Panc1 (cell line): ENCODE data around the gene ANXA6. TPM values are rescaled to one million over a fixed set of nuclear protein-coding genes. Genes with fewer than 3 reads are reported as not detected.

Experiments used
- ATAC-seq: fragments of 200-7000 bp; cut with Tn5 transposase; 2 replicates; pipeline ENCODE4 v1.9.1; 2020; ENCODE audit warnings: mild to moderate bottlenecking, moderate library complexity
- BruUV-seq: library from RNA; stranded (reverse); fragments of 400-500 nt; replicated peaks from 2 replicates; lab custom pipeline; 2021; lab: Mats Ljungman, UMichigan
- CTCF ChIA-PET: fragments of 300-600 bp; sonication (Branson Sonifier 250); formaldehyde crosslinking; loops from one replicate; lab custom pipeline; 2022; ENCODE audit warnings: antibody characterized with exemption; lab: Charles Lee
- POLR2A ChIA-PET: fragments of 300-600 bp; sonication (Branson Sonifier 250); formaldehyde crosslinking; loops from one replicate; lab custom pipeline; 2022; ENCODE audit warnings: antibody characterized with exemption; lab: Charles Lee
- DNase-seq: peaks from one replicate; pipeline ENCODE4 v3.0.0-alpha.2; 2010; ENCODE audit warnings: low read depth, low spot score
- H3K27ac ChIP-seq: 2 replicates; pipeline ENCODE4 v1.5.1; 2011; ENCODE audit warnings: mild to moderate bottlenecking, low read length, inconsistent platforms
- H3K27me3 ChIP-seq: fragments of 200-500 bp; sonication (Bioruptor generic); 2 replicates; pipeline ENCODE4 v1.6.0; 2014; ENCODE audit warnings: low read length, inconsistent platforms; ENCODE audit not compliant: control insufficient read depth, insufficient read depth
- H3K36me3 ChIP-seq: fragments of 200-500 bp; sonication (Bioruptor generic); 2 replicates; pipeline ENCODE4 v1.5.1; 2014; ENCODE audit warnings: inconsistent platforms, mild to moderate bottlenecking, low read length, moderate library complexity; ENCODE audit not compliant: control insufficient read depth, insufficient read depth
- H3K4me1 ChIP-seq: 2 replicates; pipeline ENCODE4 v1.5.1; 2011; ENCODE audit warnings: inconsistent platforms, mild to moderate bottlenecking, low read length, moderate library complexity; ENCODE audit not compliant: control insufficient read depth, insufficient read depth
- H3K4me3 ChIP-seq, 2 experiments: 2 replicates each; pipeline ENCODE4 v1.5.1; 2011 to 2012; ENCODE audit warnings: low read depth in 2 of 2, low read length in 2 of 2, mild to moderate bottlenecking in 2 of 2, inconsistent platforms in 1 of 2, moderate library complexity in 1 of 2
- H3K9me3 ChIP-seq: fragments of 200-500 bp; sonication (Bioruptor generic); 2 replicates; pipeline ENCODE4 v1.5.1; 2014; ENCODE audit warnings: low read depth, mild to moderate bottlenecking, inconsistent platforms, low read length, moderate library complexity; ENCODE audit not compliant: control insufficient read depth, insufficient read depth
- POLR2AphosphoS5 ChIP-seq: IDR thresholded peaks from 2 replicates; pipeline ENCODE4 v1.6.1; 2012; ENCODE audit warnings: mild to moderate bottlenecking, low read depth, low read length, moderate library complexity
- SIN3A ChIP-seq: IDR thresholded peaks from 2 replicates; pipeline ENCODE4 v1.6.1; 2012; ENCODE audit warnings: low read depth, mild to moderate bottlenecking, low read length, moderate library complexity, borderline replicate concordance; ENCODE audit not compliant: insufficient read depth
- TCF7L2 ChIP-seq: IDR thresholded peaks from 2 replicates; pipeline ENCODE4 v1.6.1; 2011; ENCODE audit warnings: mild to moderate bottlenecking, low read depth, low read length, inconsistent platforms
- in situ Hi-C: cut with HindIII; loops from 2 replicates; pipeline ENCODE4 v1.10.0; 2016; ENCODE audit warnings: low sequenced_read_pairs, low pct_unique_long_range_greater_than_20kb
- intact Hi-C: fragments of 100-400 bp; cut with micrococcal nuclease; formaldehyde crosslinking; loops from one replicate; pipeline ENCODE4 v1.10.0; 2022; ENCODE audit not compliant: unreplicated experiment
- total RNA-seq: library from RNA; stranded (reverse); gene quantifications from one replicate; pipeline ENCODE4 v1.2.1, GENCODE V29; 2021; ENCODE audit not compliant: unreplicated experiment
- TF ChIP-seq, protein P1 (sequence below), 2 experiments: IDR thresholded peaks; 2 replicates each; pipeline ENCODE4 v1.6.1; 2011 to 2012; ENCODE audit warnings: low read depth in 2 of 2, control low read depth in 1 of 2, low read length in 1 of 2, mild to moderate bottlenecking in 1 of 2, moderate library complexity in 1 of 2; ENCODE audit not compliant: insufficient read depth in 1 of 2
- TF ChIP-seq, protein P2 (sequence below): fragments of 450-650 bp; IDR thresholded peaks from 2 replicates; pipeline ENCODE4 v1.5.1; 2017; ENCODE audit warnings: mild to moderate bottlenecking

Gene ANXA6
- total RNA-seq, 1 experiment from 2014 or later = 60.0 TPM

GRCh38 chr5:151051066-151051930 lies 106.3 kb downstream of the ANXA6 start:
- BruUV-seq = no TSS peak
- intact Hi-C loops (loop anchor here (1.0 to 5.0 kb wide), 2 partner anchors 64 to 116 kb away; no protein-coding TSS in a partner anchor), in situ Hi-C loops (no loop called here)
- no peak overlapping the region for H3K4me3 ChIP-seq
- TF ChIP-seq POLR2AphosphoS5 = no peak
- no peak for TF ChIP-seq TCF7L2
- TF ChIP-seq, protein P1, sequence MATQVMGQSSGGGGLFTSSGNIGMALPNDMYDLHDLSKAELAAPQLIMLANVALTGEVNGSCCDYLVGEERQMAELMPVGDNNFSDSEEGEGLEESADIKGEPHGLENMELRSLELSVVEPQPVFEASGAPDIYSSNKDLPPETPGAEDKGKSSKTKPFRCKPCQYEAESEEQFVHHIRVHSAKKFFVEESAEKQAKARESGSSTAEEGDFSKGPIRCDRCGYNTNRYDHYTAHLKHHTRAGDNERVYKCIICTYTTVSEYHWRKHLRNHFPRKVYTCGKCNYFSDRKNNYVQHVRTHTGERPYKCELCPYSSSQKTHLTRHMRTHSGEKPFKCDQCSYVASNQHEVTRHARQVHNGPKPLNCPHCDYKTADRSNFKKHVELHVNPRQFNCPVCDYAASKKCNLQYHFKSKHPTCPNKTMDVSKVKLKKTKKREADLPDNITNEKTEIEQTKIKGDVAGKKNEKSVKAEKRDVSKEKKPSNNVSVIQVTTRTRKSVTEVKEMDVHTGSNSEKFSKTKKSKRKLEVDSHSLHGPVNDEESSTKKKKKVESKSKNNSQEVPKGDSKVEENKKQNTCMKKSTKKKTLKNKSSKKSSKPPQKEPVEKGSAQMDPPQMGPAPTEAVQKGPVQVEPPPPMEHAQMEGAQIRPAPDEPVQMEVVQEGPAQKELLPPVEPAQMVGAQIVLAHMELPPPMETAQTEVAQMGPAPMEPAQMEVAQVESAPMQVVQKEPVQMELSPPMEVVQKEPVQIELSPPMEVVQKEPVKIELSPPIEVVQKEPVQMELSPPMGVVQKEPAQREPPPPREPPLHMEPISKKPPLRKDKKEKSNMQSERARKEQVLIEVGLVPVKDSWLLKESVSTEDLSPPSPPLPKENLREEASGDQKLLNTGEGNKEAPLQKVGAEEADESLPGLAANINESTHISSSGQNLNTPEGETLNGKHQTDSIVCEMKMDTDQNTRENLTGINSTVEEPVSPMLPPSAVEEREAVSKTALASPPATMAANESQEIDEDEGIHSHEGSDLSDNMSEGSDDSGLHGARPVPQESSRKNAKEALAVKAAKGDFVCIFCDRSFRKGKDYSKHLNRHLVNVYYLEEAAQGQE (IDR thresholded peaks at IDR 0.05; ENCODE audit: insufficient read depth in 1 of 2, low read depth in 2 of 2, low read length in 1 of 2) = no peak
- TF ChIP-seq SIN3A = no peak
- TF ChIP-seq, protein P2, sequence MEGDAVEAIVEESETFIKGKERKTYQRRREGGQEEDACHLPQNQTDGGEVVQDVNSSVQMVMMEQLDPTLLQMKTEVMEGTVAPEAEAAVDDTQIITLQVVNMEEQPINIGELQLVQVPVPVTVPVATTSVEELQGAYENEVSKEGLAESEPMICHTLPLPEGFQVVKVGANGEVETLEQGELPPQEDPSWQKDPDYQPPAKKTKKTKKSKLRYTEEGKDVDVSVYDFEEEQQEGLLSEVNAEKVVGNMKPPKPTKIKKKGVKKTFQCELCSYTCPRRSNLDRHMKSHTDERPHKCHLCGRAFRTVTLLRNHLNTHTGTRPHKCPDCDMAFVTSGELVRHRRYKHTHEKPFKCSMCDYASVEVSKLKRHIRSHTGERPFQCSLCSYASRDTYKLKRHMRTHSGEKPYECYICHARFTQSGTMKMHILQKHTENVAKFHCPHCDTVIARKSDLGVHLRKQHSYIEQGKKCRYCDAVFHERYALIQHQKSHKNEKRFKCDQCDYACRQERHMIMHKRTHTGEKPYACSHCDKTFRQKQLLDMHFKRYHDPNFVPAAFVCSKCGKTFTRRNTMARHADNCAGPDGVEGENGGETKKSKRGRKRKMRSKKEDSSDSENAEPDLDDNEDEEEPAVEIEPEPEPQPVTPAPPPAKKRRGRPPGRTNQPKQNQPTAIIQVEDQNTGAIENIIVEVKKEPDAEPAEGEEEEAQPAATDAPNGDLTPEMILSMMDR = peak; percentile 89
- H3K36me3 ChIP-seq = peaks cover 2% of the 10 kb centered on the region; the same call in 1 of the 2 replicates
- H3K9me3 ChIP-seq = no peaks in the 10 kb centered on the region
- H3K27ac ChIP-seq = no peak overlapping the region
- no peak for DNase-seq
- CTCF ChIA-PET = interaction anchor here (0.6 to 2.1 kb wide), 6 partner anchors 9 to 114 kb away, joined by 3 to 56 read pairs (median 4); no protein-coding TSS in a partner anchor
- no peaks in the 10 kb centered on the region for H3K27me3 ChIP-seq
- POLR2A ChIA-PET = no interaction called here
- ATAC-seq = peak; percentile 91
- H3K4me1 ChIP-seq = no peaks in the 10 kb centered on the region

Other genes with a start within 250 kb of the ANXA6 start
- gene GPX3, start 137.2 kb downstream of the ANXA6 start, total RNA-seq = 8.5 TPM
- gene TNIP1, start 76.7 kb downstream of the ANXA6 start, total RNA-seq = 81.9 TPM
- gene CCDC69, start 66.3 kb upstream of the ANXA6 start, total RNA-seq = 2.1 TPM
- 40.7 TPM for gene GM2A, start 95.4 kb upstream of the ANXA6 start, total RNA-seq
- gene SLC36A3, start 146.0 kb upstream of the ANXA6 start, total RNA-seq = not detected
- not detected for gene SLC36A2, start 189.8 kb upstream of the ANXA6 start, total RNA-seq